ENCODE results near the gene RBM42. TPM values are rescaled to one million over a fixed set of nuclear protein-coding genes. Genes with fewer than 3 reads are reported as not detected.

The RBM42 gene
- total RNA-seq, 1 donor from 2014 or later = 96.5 TPM

DNA sequence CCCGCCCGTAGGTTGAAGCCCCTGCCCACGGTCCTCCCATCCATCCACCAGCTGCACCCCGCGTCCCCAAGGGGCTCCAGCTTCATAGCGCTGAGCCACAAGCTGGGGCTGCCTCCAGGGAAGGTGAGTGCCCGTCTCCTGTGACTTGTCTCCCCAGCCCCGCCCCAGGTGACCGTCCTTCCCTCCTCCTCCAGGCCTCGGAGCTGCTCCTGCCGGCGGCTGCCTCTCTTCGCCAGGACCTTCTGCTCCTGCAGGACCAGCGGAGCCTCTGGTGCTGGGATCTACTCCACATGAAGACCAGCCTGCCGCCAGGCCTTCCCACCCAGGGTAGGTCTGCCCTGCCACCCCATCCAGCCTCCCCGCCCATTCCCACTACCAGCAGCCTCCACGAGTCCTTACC, 8.8 kb upstream of the RBM42 start:
- intact Hi-C loops (cut with micrococcal nuclease) = no loop called here

DNA sequence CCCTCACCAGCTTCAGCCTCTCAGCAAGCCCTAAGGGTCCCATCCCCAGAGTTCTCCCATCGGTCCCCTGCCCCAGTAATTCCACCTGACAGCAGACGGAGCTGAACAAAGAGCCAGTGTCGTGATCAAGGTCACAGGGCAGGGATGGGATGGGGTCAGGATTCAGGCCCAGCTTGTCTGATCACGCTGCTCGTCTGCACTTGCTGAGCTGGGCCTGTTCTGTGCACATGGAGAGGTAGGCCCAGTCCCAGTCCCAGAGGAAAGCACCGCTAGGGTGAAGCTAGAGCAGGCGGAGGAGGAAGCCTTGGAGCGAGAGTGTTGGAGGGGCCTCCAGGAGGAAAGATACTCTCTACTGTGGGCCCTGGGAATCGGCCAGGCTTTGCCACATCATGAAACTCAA, 7.1 kb upstream of the RBM42 start:
- intact Hi-C loops (cut with micrococcal nuclease) = no loop called here

DNA sequence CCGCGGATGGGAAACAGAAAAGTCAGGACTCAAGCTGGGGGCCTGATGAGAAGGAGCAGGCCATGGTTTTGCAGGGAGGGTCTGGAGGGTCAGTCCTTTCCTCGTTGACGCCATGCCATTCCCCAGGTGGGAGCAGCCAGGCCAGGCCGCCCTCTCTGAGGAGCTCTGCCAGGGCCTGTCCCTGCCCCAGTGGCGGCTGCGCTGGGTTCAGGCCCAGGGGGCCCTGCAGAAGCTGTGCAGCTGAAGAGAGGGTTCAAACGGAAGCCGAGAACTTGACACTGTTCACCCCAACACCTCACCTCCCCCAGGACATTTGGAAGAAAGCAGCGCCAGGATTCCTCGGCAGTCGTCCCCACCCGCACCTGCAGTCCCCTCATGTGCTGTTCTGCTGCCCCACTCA, 6.1 kb upstream of the RBM42 start:
- intact Hi-C loops (cut with micrococcal nuclease) = no loop called here

DNA sequence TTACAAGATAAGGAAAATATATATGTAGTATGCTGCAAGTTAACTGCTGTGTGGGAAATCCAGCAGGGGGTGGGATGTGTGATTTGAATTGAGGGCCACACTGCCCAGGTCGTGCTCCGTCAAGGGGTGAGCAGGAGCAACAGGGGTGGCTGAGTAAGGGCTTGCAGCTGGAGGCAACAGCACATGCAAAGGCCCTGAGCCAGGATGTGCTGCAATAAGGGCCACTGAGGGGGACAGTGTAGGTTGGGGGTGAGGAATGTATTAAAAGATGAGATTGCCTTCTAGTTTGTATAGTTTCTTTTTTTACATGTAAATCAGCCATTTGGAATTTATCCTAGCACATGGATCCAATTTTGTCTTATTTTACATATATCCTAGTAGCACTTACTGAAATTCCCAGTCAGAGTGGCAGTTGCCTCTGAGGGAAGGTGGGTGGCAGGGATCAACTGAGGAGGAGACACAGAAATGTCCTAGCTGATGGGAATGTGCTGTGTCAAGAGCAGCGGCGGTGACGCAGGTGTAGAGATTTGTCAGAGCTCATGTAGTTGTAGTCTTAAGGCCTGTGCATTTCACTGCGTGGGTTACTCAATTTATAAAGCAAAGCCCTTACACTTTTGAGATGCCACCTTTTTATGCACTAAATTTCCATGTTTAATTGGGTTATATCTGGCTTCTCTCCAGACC, 5.4 kb upstream of the RBM42 start:
- intact Hi-C loops (cut with micrococcal nuclease) = no loop called here

DNA sequence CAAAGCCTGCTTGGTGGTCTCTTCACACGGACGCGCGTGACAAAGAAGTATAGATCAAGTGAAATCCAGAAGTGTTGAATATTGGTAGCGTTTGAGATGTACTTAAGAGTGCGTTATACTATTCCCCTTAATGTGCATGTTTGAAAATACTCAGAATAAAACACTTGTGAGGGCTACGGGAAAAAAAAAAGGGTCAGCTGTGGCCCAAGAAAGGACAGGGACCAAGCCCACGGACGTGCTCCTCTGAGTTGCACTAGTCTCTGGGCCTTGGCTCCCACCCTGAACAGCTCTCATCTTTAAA, 622 bp upstream of the RBM42 start:
- intact Hi-C loops (cut with micrococcal nuclease) = loop anchor here (1.0 to 5.0 kb wide), 5 partner anchors 16 to 114 kb away; partner anchors contain the start of genes COX6B1, HAUS5 and IGFLR1

DNA sequence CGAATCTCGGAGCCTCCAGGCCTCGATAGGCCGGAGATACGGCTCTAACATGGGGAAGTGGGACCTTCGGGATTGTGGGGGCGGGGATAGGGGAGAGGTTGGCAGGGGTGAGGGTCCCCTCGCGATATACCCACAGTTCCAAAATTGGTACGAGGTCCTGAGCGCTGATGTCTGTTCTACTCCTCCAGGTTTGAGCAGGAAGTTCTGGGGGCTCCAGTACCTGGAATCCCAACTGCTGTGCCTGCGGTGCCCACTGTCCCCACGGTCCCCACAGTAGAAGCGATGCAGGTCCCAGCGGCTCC, 447 bp downstream of the RBM42 start:
- intact Hi-C loops (cut with micrococcal nuclease) = loop anchor here (5.0 kb wide), 1 partner anchor 113 kb away; the partner anchor contains the start of gene IGFLR1

DNA sequence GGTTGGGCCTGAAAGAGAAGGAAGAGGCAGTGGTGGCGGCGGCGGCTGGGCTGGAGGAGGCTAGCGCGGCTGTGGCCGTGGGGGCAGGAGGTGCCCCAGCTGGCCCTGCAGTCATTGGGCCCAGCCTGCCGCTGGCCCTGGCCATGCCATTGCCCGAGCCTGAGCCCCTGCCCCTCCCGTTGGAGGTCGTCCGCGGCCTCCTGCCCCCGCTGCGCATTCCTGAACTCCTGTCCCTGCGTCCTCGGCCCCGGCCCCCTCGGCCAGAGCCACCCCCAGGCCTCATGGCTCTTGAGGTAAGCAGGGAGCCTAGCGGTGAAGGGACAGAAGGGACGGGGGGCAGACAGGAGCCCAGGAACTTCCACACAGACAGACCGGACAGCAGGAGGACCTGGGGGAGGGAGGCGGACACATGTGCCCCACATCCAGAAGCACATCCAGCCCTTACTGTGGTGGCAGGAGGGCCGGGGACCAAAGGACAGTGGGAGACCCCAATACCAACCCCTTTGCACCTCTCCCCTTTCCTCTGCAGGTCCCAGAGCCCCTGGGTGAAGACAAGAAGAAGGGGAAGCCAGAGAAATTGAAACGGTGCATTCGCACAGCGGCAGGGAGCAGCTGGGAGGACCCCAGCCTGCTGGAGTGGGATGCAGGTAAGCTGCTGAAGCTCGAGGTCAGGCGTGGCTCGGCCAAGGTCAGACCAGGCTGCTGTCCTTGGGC, 5.0 kb downstream of the RBM42 start:
- intact Hi-C loops (cut with micrococcal nuclease) = no loop called here

DNA sequence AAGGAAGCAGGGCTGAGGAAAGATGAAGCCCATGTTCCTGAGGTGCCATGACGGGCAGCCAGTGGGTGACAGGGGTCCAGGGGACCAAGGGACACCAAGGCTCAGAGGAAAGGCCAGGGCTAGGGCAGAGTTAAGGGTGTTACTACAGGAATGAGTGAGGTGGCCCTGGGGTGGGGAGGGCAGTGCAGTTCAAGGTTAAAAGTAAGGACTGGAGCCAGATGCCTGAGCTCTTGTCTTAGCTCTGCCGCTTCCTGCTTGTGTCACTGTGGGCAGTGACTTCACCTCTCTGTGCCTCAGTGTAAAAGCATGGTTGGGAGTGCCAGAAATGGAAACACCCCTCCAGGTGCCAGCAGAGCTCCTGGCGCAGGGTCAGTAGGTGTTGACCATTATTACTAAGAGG, 7.8 kb downstream of the RBM42 start:
- intact Hi-C loops (cut with micrococcal nuclease) = no loop called here

DNA sequence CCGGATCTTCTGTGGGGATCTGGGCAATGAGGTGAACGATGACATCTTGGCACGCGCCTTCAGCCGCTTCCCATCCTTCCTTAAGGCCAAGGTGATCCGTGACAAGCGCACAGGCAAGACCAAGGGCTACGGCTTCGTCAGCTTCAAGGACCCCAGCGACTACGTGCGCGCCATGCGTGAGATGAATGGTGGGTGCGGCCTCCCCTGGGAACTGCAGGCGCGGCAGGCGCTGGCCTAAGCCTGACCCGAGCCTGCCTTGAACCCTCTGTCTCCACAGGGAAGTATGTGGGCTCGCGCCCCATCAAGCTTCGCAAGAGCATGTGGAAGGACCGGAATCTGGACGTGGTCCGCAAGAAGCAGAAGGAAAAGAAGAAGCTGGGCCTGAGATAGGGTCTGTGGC, 8.3 kb downstream of the RBM42 start:
- intact Hi-C loops (cut with micrococcal nuclease) = no loop called here

DNA sequence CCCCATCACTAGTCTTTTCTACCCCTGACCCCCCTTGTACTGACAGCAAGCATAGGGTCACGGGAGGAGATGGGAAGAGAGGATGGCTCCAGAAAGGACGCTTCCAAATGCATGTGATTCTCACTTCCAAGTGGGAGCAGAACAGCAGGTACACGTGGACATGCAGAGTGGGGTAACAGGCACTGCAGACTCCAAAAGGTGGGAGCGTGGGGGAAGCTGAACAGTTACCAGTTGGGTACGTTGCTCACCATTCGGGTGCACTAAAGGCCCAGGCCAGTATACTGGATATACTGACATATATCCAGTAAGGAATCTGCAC, 10.4 kb downstream of the RBM42 start:
- intact Hi-C loops (cut with micrococcal nuclease) = no loop called here

DNA sequence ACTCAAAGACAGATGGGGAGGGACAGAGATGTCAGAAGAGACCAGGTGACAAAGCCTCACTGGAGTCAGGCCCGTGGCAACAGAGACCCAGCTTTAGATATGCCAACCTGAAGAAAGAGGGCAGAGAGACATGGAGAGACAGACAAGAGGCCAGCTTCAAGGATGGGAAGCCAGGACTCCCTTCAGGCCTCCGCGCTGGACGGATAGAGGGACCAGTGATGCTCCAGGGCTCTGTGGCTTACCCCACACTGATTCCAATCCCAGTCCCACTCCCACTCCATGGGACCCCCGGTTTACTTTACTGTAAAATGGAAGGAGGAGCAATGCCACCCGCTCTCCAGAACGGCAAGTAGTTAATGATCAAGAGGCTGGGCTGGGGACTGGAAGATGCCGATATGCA, 11.0 kb downstream of the RBM42 start:
- intact Hi-C loops (cut with micrococcal nuclease) = loop anchor here (10.0 kb wide), 1 partner anchor 415 kb away; the partner anchor contains the start of genes THAP8 and WDR62

DNA sequence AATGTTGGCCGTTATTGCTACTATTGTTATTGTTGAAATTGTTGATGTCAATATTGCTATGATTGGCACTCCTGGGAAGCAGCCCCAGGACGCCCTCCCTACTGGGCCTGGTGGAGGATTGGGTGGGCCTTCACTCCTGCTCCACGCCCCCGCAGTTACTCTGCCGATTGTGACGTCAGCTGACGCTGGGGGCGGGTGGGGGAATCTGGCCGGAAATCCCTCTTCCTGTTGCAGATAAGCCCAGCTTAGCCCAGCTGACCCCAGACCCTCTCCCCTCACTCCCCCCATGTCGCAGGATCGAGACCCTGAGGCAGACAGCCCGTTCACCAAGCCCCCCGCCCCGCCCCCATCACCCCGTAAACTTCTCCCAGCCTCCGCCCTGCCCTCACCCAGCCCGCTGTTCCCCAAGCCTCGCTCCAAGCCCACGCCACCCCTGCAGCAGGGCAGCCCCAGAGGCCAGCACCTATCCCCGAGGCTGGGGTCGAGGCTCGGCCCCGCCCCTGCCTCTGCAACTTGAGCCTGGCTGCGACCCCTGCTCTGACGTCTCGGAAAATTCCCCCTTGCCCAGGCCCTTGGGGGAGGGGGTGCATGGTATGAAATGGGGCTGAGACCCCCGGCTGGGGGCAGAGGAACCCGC, 12.8 kb downstream of the RBM42 start, which contains the start of gene ETV2:
ETV2 (plus strand) TSS at position 231 of the 637 bp plus-strand sequence. CDS start 716 bp downstream, outside the sequence.
- intact Hi-C loops (cut with micrococcal nuclease) = loop anchor here (2.0 to 10.0 kb wide), 2 partner anchors 103 to 413 kb away; partner anchors contain the start of genes PSENEN, THAP8, U2AF1L4 and WDR62

DNA sequence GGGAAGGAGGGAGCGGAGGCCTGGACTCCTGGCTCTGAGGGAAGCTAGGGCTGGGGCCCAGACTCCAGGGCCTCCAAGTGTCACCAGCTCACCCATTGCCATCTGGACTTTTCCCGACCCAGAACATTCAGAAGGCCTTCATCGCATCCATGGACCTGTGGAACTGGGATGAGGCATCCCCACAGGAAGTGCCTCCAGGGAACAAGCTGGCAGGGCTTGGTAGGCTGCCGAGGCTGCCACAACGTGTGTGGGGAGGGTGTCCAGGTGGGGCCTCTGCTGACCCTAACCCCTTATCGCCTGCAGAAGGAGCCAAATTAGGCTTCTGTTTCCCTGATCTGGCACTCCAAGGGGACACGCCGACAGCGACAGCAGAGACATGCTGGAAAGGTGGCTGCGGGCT, 13.5 kb downstream of the RBM42 start:
- intact Hi-C loops (cut with micrococcal nuclease) = loop anchor here (2.0 to 10.0 kb wide), 2 partner anchors 102 to 412 kb away; partner anchors contain the start of genes PSENEN, THAP8, U2AF1L4 and WDR62

DNA sequence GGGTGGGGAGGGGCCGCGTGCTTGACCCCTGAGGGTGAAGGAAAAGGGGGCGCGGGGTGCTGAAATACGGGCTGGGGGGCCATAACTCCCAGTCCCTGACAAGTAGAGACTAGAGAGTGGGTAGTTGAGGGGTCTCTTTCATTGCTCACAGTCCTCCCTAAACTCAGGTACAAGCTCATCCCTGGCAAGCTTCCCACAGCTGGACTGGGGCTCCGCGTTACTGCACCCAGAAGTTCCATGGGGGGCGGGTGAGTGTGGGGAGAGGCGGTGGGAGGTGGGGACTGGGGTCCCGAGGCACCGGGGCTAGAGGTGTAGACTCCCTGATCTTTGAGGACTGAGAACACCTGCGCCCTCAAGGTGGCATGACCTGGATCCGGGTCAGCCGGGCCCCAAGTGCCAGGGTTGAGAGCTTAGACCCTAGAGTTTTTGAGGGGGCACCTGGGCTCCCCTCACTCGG, 14.0 kb downstream of the RBM42 start:
- intact Hi-C loops (cut with micrococcal nuclease) = loop anchor here (2.0 to 10.0 kb wide), 2 partner anchors 102 to 412 kb away; partner anchors contain the start of genes PSENEN, THAP8, U2AF1L4 and WDR62

DNA sequence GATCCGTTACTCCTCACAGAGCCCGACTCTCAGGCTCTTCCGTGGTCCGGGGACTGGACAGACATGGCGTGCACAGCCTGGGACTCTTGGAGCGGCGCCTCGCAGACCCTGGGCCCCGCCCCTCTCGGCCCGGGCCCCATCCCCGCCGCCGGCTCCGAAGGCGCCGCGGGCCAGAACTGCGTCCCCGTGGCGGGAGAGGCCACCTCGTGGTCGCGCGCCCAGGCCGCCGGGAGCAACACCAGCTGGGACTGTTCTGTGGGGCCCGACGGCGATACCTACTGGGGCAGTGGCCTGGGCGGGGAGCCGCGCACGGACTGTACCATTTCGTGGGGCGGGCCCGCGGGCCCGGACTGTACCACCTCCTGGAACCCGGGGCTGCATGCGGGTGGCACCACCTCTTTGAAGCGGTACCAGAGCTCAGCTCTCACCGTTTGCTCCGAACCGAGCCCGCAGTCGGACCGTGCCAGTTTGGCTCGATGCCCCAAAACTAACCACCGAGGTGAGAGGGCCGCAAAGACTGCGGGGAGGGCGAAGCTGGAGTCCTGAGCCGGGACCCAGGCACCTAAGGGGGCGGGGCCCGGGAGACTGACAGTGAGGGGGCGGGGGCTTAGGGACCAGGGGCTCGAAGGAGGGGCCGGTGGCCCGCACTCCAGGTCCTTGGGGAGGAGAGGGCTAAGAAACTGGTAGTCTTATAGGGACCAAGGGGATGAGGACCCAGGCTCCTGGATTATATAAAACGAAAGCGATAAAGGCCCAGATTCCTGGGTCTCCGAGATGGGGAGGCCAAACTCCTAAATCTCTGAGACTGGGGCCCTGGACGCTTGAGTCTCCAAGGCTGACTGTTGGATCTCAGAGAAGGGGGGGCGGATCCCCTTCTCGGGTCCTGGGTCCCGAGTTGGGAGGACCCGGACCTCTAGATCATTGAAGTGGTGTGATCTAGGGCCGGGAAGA, 14.7 kb downstream of the RBM42 start:
- intact Hi-C loops (cut with micrococcal nuclease) = loop anchor here (1.0 to 10.0 kb wide), 5 partner anchors 15 to 411 kb away; partner anchors contain the start of genes HAUS5, PSENEN, THAP8 and U2AF1L4

DNA sequence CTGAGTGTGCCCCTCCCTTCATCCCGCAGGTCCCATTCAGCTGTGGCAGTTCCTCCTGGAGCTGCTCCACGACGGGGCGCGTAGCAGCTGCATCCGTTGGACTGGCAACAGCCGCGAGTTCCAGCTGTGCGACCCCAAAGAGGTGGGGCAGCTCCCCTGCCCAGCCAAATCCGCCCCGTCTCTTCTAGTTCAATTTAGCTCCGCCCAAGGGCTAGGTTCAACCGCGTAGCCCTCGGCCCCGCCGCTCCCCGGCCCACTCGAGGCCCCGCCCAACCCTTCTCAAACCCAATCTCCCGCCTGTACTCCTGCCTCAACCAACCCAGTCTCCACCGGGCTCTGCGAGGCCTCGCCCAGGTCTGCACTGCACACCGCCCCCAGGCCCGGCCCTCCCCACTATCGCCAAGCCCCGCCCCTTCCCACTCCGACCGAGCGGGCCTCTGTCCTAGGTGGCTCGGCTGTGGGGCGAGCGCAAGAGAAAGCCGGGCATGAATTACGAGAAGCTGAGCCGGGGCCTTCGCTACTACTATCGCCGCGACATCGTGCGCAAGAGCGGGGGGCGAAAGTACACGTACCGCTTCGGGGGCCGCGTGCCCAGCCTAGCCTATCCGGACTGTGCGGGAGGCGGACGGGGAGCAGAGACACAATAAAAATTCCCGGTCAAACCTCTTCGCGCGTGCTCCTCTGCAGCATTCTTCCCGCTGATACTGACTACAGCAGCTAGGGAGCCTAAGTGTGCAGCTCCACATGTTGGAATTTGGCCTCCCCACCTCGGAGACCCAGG, 15.6 kb downstream of the RBM42 start:
- intact Hi-C loops (cut with micrococcal nuclease) = loop anchor here (1.0 to 10.0 kb wide), 4 partner anchors 16 to 410 kb away; partner anchors contain the start of genes HAUS5, THAP8 and WDR62

DNA sequence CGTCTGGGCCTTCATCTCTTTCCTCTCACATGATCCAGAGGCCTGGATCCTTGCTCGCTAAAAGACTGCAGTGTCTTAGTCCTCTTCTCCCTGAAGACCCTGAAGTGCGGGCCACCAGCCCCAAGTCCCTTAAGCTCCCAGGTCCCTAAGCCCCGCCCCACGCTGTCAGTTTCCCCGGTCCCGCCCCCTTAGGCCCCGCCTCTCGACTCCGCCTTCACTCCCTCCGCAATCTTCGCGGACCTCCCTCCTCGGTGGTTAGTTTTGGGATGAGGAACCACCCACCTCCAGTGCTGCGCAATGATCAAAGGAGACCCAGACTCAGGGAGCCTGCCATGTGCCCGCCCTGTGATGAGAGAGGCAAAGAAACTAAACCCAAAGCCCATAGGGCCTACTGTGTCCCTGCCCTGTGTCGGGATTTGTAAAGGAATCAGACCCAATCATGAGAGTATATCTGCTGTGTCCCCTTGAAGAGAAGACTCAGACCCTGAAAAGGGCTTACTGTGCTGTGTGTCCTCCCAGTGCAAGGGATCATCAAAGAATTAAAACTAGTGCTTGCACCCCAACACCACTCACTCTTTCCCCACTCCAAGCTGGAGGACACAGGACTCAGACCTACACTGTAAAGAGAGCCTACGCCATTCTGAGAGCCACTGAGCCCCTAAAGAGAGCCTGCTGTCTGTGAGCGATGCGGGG, 16.3 kb downstream of the RBM42 start:
- intact Hi-C loops (cut with micrococcal nuclease) = loop anchor here (1.0 to 10.0 kb wide), 6 partner anchors 17 to 410 kb away; partner anchors contain the start of genes ALKBH6, HAUS5, THAP8 and TMEM147

DNA sequence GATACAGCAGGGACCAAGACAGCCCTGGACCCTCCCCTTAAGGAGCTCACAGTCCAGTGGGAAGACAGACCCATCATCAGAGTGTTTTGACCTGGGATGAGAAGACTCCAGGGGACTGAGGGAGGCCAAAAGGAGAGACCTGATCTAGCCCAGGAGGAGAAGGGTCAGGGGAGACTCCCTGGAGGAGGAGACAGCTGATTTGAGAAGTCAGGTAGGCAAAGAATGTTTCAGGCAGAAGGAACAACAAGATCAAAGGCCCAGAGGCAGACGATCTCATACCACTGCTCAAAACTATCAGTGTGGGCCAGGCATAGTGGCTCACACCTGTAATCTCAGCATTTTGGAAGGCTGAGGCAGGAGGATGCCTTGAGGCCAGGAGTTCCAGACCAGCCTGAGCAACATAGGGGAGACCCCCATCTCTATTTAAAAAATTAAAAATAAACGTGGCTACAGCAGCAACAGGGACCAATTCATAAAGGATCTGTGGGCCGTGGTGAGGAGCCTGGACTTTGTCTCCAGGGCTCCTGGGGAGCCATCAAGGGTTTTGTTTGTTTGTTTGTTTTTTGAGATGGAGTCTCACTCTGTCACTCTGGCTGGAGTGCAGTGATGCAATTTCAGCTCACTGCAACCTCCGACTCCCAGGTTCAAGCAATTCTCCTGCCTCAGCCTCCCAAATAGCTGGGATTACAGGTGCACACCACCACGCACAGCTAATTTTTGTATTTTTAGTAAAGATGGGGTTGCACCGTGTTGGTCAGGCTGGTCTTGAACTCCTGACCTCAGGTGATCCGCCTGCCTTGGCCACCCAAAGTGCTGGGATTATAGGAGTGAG, 17.1 kb downstream of the RBM42 start:
- intact Hi-C loops (cut with micrococcal nuclease) = loop anchor here (5.0 to 10.0 kb wide), 3 partner anchors 99 to 409 kb away; partner anchors contain the start of genes ALKBH6, THAP8, TMEM147 and WDR62

Data from T-helper 2 cell treated with Interferon-gamma antibody and Interleukin-4, amounts not matched to agents 100 ng/mL and 5 ng/mL, for 36 hours (primary cell).